ENCODE results near the gene AAK1.

AAK1 gene

GRCh38 chr2:69462780-69463179 is 180.8 kb downstream of the AAK1 start:
- Histone ChIP-seq H3K9ac (ENCODE audit: low read depth, low read length, poor library complexity) (no peak overlapping the region), H2AK5ac (ENCODE audit: low read depth, low read length) (no peak overlapping the region), H2BK15ac (ENCODE audit: low read length) (no peak overlapping the region), H3K4me3 (ENCODE audit: low read length in 2 of 2) (no peak overlapping the region), H3K79me1 (ENCODE audit: low read depth, low read length) (no peaks in the 10 kb centered on the region), H3K4me1 (ENCODE audit: control insufficient read depth in 2 of 2, insufficient read depth in 1 of 2, low read depth in 1 of 2, low read length in 2 of 2) (no peaks in the 10 kb centered on the region), H3K27me3 (ENCODE audit: control insufficient read depth in 3 of 3, insufficient read depth in 3 of 3, low read depth in 1 of 3, low read length in 3 of 3) (no peaks in the 10 kb centered on the region), H4K8ac (ENCODE audit: low read depth, low read length) (no peak overlapping the region), H2AFZ (ENCODE audit: low read length) (no peak overlapping the region), H3K9me3 (replicated peaks in 1 of 2; ENCODE audit: control insufficient read depth in 2 of 2, insufficient read depth in 1 of 2, low read depth in 1 of 2, low read length in 2 of 2) (no peaks in the 10 kb centered on the region), H3K4ac (ENCODE audit: low read length) (no peak overlapping the region), H3K14ac (ENCODE audit: low read length) (no peak overlapping the region), H2BK12ac (ENCODE audit: low read length) (no peak overlapping the region), H4K91ac (ENCODE audit: low read depth, low read length, poor library complexity) (no peak overlapping the region), H3K18ac (ENCODE audit: low read length) (no peak overlapping the region), H3K4me2 (ENCODE audit: insufficient read depth, low read length, poor library complexity, severe bottlenecking) (no peak overlapping the region), H2BK120ac (ENCODE audit: low read depth, low read length) (no peak overlapping the region), H2BK5ac (ENCODE audit: low read length) (no peak overlapping the region), H3K36me3 (replicated peaks in 1 of 2; ENCODE audit: control insufficient read depth in 2 of 2, insufficient read depth in 2 of 2, low read length in 2 of 2) (peaks cover 0 to 18% of the 10 kb centered on the region in 2 donors), H3K23ac (ENCODE audit: low read depth, low read length, poor library complexity) (no peak overlapping the region), H3K27ac (replicated peaks; ENCODE audit: low read length) (no peak overlapping the region)
- no CpG with 5 or more reads among the region's 3 CpGs for WGBS, 2 donors (ENCODE audit: extremely low coverage in 2 of 2, insufficient read length in 2 of 2, insufficient replicate concordance in 1 of 2)
- DNase-seq (ENCODE audit: low spot score) = no peak

DNA sequence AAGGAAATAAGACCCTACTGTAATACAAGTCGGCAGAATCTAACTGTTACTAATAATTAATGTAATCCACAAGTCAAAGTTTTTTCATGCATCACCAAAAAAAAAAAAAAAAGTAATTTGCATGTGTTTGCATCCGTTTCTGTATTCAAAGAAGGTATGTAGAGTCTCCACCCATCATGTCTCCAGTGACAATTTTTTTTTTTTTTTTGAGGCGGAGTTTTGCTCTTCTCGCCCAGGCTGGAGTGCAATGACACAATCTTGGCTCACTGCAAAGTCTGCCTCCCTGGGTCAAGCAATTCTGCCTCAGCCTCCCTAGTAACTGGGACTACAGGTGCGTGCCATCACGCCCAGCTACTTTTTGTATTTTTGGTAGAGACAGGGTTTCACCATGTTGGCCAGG is 182.1 kb downstream of the AAK1 start:
- Histone ChIP-seq H2AK5ac (ENCODE audit: low read depth, low read length) (no peak overlapping the region), H2AFZ (ENCODE audit: low read length) (no peak overlapping the region), H3K4me1 (ENCODE audit: control insufficient read depth in 2 of 2, insufficient read depth in 1 of 2, low read depth in 1 of 2, low read length in 2 of 2) (no peaks in the 10 kb centered on the region), H3K4me3 (ENCODE audit: low read length in 2 of 2) (no peak overlapping the region), H3K18ac (ENCODE audit: low read length) (no peak overlapping the region), H3K27me3 (ENCODE audit: control insufficient read depth in 3 of 3, insufficient read depth in 3 of 3, low read depth in 1 of 3, low read length in 3 of 3) (no peaks in the 10 kb centered on the region), H4K8ac (ENCODE audit: low read depth, low read length) (no peak overlapping the region), H2BK12ac (ENCODE audit: low read length) (no peak overlapping the region), H2BK15ac (ENCODE audit: low read length) (no peak overlapping the region), H2BK5ac (ENCODE audit: low read length) (no peak overlapping the region), H3K4ac (ENCODE audit: low read length) (no peak overlapping the region), H4K91ac (ENCODE audit: low read depth, low read length, poor library complexity) (no peak overlapping the region), H3K27ac (replicated peaks; ENCODE audit: low read length) (no peak overlapping the region), H3K9me3 (replicated peaks in 1 of 2; ENCODE audit: control insufficient read depth in 2 of 2, insufficient read depth in 1 of 2, low read depth in 1 of 2, low read length in 2 of 2) (no peaks in the 10 kb centered on the region), H3K23ac (ENCODE audit: low read depth, low read length, poor library complexity) (no peak overlapping the region), H3K9ac (ENCODE audit: low read depth, low read length, poor library complexity) (no peak overlapping the region), H3K36me3 (replicated peaks in 1 of 2; ENCODE audit: control insufficient read depth in 2 of 2, insufficient read depth in 2 of 2, low read length in 2 of 2) (peaks cover 0 to 18% of the 10 kb centered on the region in 2 donors), H2BK120ac (ENCODE audit: low read depth, low read length) (no peak overlapping the region), H3K79me1 (ENCODE audit: low read depth, low read length) (no peaks in the 10 kb centered on the region), H3K4me2 (ENCODE audit: insufficient read depth, low read length, poor library complexity, severe bottlenecking) (no peak overlapping the region), H3K14ac (ENCODE audit: low read length) (no peak overlapping the region)
- no CpG with 5 or more reads among the region's 6 CpGs for WGBS, 2 donors (ENCODE audit: extremely low coverage in 2 of 2, insufficient read length in 2 of 2, insufficient replicate concordance in 1 of 2)
- no peak for DNase-seq (ENCODE audit: low spot score)

- H3K27ac ChIP-seq (replicated peaks; ENCODE audit: low read length) = no peak overlapping the region
- no peak overlapping the region for H2BK120ac ChIP-seq (ENCODE audit: low read depth, low read length)
- no peak overlapping the region for H2AK5ac ChIP-seq (ENCODE audit: low read depth, low read length)
- no peak overlapping the region for H3K23ac ChIP-seq (ENCODE audit: low read depth, low read length, poor library complexity)
- peaks cover 0 to 4% of the 10 kb centered on the region in 2 donors for H3K36me3 ChIP-seq (replicated peaks in 1 of 2; ENCODE audit: control insufficient read depth in 2 of 2, insufficient read depth in 2 of 2, low read length in 2 of 2)
- no peak overlapping the region for H2BK5ac ChIP-seq (ENCODE audit: low read length)
- no peak overlapping the region for H2BK15ac ChIP-seq (ENCODE audit: low read length)
- H4K8ac ChIP-seq (ENCODE audit: low read depth, low read length) = no peak overlapping the region
- no peak overlapping the region for H3K4ac ChIP-seq (ENCODE audit: low read length)
- no peak overlapping the region for H3K4me3 ChIP-seq (ENCODE audit: low read length in 2 of 2)
- no CpG with 5 or more reads among the region's 4 CpGs for WGBS, 2 donors (ENCODE audit: extremely low coverage in 2 of 2, insufficient read length in 2 of 2, insufficient replicate concordance in 1 of 2)
- no peak overlapping the region for H2AFZ ChIP-seq (ENCODE audit: low read length)
- DNase-seq (ENCODE audit: low spot score) = no peak
- H3K79me1 ChIP-seq (ENCODE audit: low read depth, low read length) = no peaks in the 10 kb centered on the region
- no peaks in the 10 kb centered on the region for H3K27me3 ChIP-seq (ENCODE audit: control insufficient read depth in 3 of 3, insufficient read depth in 3 of 3, low read depth in 1 of 3, low read length in 3 of 3)
- no peak overlapping the region for H4K91ac ChIP-seq (ENCODE audit: low read depth, low read length, poor library complexity)
- H3K9me3 ChIP-seq (replicated peaks in 1 of 2; ENCODE audit: control insufficient read depth in 2 of 2, insufficient read depth in 1 of 2, low read depth in 1 of 2, low read length in 2 of 2) = no peaks in the 10 kb centered on the region
- no peak overlapping the region for H3K4me2 ChIP-seq (ENCODE audit: insufficient read depth, low read length, poor library complexity, severe bottlenecking)
- H3K14ac ChIP-seq (ENCODE audit: low read length) = no peak overlapping the region
- no peak overlapping the region for H3K18ac ChIP-seq (ENCODE audit: low read length)
- H3K4me1 ChIP-seq (ENCODE audit: control insufficient read depth in 2 of 2, insufficient read depth in 1 of 2, low read depth in 1 of 2, low read length in 2 of 2) = no peaks in the 10 kb centered on the region
- H3K9ac ChIP-seq (ENCODE audit: low read depth, low read length, poor library complexity) = no peak overlapping the region
- H2BK12ac ChIP-seq (ENCODE audit: low read length) = no peak overlapping the region
Measured at GRCh38 chr2:69459936-69460335, 183.6 kb downstream of the AAK1 start.

- no peak overlapping the region for H2BK15ac ChIP-seq (ENCODE audit: low read length)
- H4K8ac ChIP-seq (ENCODE audit: low read depth, low read length) = no peak overlapping the region
- H2BK120ac ChIP-seq (ENCODE audit: low read depth, low read length) = no peak overlapping the region
- H3K4ac ChIP-seq (ENCODE audit: low read length) = no peak overlapping the region
- H3K79me1 ChIP-seq (ENCODE audit: low read depth, low read length) = no peaks in the 10 kb centered on the region
- DNase-seq (ENCODE audit: low spot score) = no peak
- no peak overlapping the region for H3K14ac ChIP-seq (ENCODE audit: low read length)
- no peak overlapping the region for H2AFZ ChIP-seq (ENCODE audit: low read length)
- no peak overlapping the region for H3K23ac ChIP-seq (ENCODE audit: low read depth, low read length, poor library complexity)
- H3K18ac ChIP-seq (ENCODE audit: low read length) = no peak overlapping the region
- peaks cover 0 to 1% of the 10 kb centered on the region in 2 donors for H3K4me1 ChIP-seq (ENCODE audit: control insufficient read depth in 2 of 2, insufficient read depth in 1 of 2, low read depth in 1 of 2, low read length in 2 of 2)
- H3K4me2 ChIP-seq (ENCODE audit: insufficient read depth, low read length, poor library complexity, severe bottlenecking) = no peak overlapping the region
- no peak overlapping the region for H3K4me3 ChIP-seq (ENCODE audit: low read length in 2 of 2)
- H3K27ac ChIP-seq (replicated peaks; ENCODE audit: low read length) = no peak overlapping the region
- no peaks in the 10 kb centered on the region for H3K36me3 ChIP-seq (replicated peaks in 1 of 2; ENCODE audit: control insufficient read depth in 2 of 2, insufficient read depth in 2 of 2, low read length in 2 of 2)
- H4K91ac ChIP-seq (ENCODE audit: low read depth, low read length, poor library complexity) = no peak overlapping the region
- H2AK5ac ChIP-seq (ENCODE audit: low read depth, low read length) = no peak overlapping the region
- no peaks in the 10 kb centered on the region for H3K9me3 ChIP-seq (replicated peaks in 1 of 2; ENCODE audit: control insufficient read depth in 2 of 2, insufficient read depth in 1 of 2, low read depth in 1 of 2, low read length in 2 of 2)
- no peaks in the 10 kb centered on the region for H3K27me3 ChIP-seq (ENCODE audit: control insufficient read depth in 3 of 3, insufficient read depth in 3 of 3, low read depth in 1 of 3, low read length in 3 of 3)
- no peak overlapping the region for H2BK12ac ChIP-seq (ENCODE audit: low read length)
- no peak overlapping the region for H3K9ac ChIP-seq (ENCODE audit: low read depth, low read length, poor library complexity)
- H2BK5ac ChIP-seq (ENCODE audit: low read length) = no peak overlapping the region
Measured at GRCh38 chr2:69456950-69457445, 186.5 kb downstream of the AAK1 start.

Data from neuronal stem cell (in vitro differentiated cells).